Central memory CD8-positive, alpha-beta T cell (primary cell): Measurements from ENCODE around the gene TLK2.
"Not testable (repeated sequence)": the region's sequence is repeated elsewhere in the genome, so short reads cannot be mapped to it uniquely, and the experiment has no call there.

Experiments used
- ATAC-seq: fragments of 150-1000 bp; cut with Tn5 transposase; replicated peaks from 2 replicates; pipeline ENCODE4 v1.10.0; 2022; ENCODE audit warnings: mild to moderate bottlenecking, moderate FRiP score, moderate number of reproducible peaks; ENCODE audit not compliant: poor library complexity, severe bottlenecking; ENCODE audit errors: extremely low read depth
- DNase-seq, 2 donors: peaks; one replicate each; pipeline ENCODE4 v3.0.0; 2021; ENCODE audit warnings: low spot score in 2 of 2
- H3K27ac Mint-ChIP-seq: one replicate; pipeline ENCODE4 v1.8.0; 2022; ENCODE audit warnings: low read depth, mild to moderate bottlenecking, moderate library complexity, mixed read lengths
- H3K27me3 Mint-ChIP-seq: one replicate; pipeline ENCODE4 v1.8.0; 2022; ENCODE audit warnings: mixed read lengths
- H3K36me3 Mint-ChIP-seq: one replicate; pipeline ENCODE4 v1.8.0; 2022; ENCODE audit warnings: mild to moderate bottlenecking, moderate library complexity, mixed read lengths; ENCODE audit not compliant: insufficient read depth
- H3K4me1 Mint-ChIP-seq: one replicate; pipeline ENCODE4 v1.8.0; 2022; ENCODE audit warnings: mixed read lengths
- H3K4me3 Mint-ChIP-seq: one replicate; pipeline ENCODE4 v1.8.0; 2022; ENCODE audit warnings: mild to moderate bottlenecking, moderate library complexity, mixed read lengths
- H3K9me3 Mint-ChIP-seq: one replicate; pipeline ENCODE4 v1.8.0; 2022; ENCODE audit warnings: mixed read lengths

The TLK2 gene

GRCh38 chr17:62597920-62598319 is 119.3 kb downstream of the TLK2 start:
- Mint-ChIP-seq H3K27me3 (no peaks in the 10 kb centered on the region), H3K4me3 (no peak overlapping the region), H3K9me3 (no peaks in the 10 kb centered on the region), H3K27ac (no peak overlapping the region), H3K36me3 (peaks cover 41% of the 10 kb centered on the region), H3K4me1 (peaks cover 5% of the 10 kb centered on the region)
- no peak for ATAC-seq
- no peak for DNase-seq

GRCh38 chr17:62599964-62600657 is 121.5 kb downstream of the TLK2 start:
- Mint-ChIP-seq H3K27ac (peak overlapping the region; percentile 13), H3K27me3 (no peaks in the 10 kb centered on the region), H3K4me1 (peaks cover 5% of the 10 kb centered on the region), H3K4me3 (no peak overlapping the region), H3K9me3 (no peaks in the 10 kb centered on the region), H3K36me3 (peaks cover 45% of the 10 kb centered on the region)
- ATAC-seq, result no peak
- DNase-seq, result no peak

- ATAC-seq (no peak), DNase-seq (no peak)
- Mint-ChIP-seq H3K4me1 (peaks cover 5% of the 10 kb centered on the region), H3K4me3 (no peak overlapping the region), H3K27me3 (no peaks in the 10 kb centered on the region), H3K9me3 (no peaks in the 10 kb centered on the region), H3K36me3 (peaks cover 48% of the 10 kb centered on the region), H3K27ac (no peak overlapping the region)
These were observed 122.2 kb downstream of the TLK2 start for GRCh38 chr17:62600805-62601204.

GRCh38 chr17:62601471-62601870 is 122.8 kb downstream of the TLK2 start:
- Mint-ChIP-seq H3K36me3 (peaks cover 53% of the 10 kb centered on the region), H3K4me3 (no peak overlapping the region), H3K9me3 (no peaks in the 10 kb centered on the region), H3K4me1 (peaks cover 5% of the 10 kb centered on the region), H3K27ac (no peak overlapping the region), H3K27me3 (no peaks in the 10 kb centered on the region)
- DNase-seq (no peak), ATAC-seq (no peak)

GRCh38 chr17:62603783-62604182 is 125.2 kb downstream of the TLK2 start:
- H3K27me3 Mint-ChIP-seq, DNase-seq, H3K9me3 Mint-ChIP-seq, H3K27ac Mint-ChIP-seq, ATAC-seq, H3K4me3 Mint-ChIP-seq, H3K4me1 Mint-ChIP-seq: not testable (repeated sequence)
- H3K36me3 Mint-ChIP-seq, result peaks cover 62% of the 10 kb centered on the region

- no peaks in the 10 kb centered on the region for H3K27me3 Mint-ChIP-seq
- H3K27ac Mint-ChIP-seq, result no peak overlapping the region
- no peak overlapping the region for H3K4me3 Mint-ChIP-seq
- peaks cover 7% of the 10 kb centered on the region for H3K4me1 Mint-ChIP-seq
- H3K9me3 Mint-ChIP-seq, result no peaks in the 10 kb centered on the region
- no peak for ATAC-seq
- no peak for DNase-seq
- H3K36me3 Mint-ChIP-seq, result peaks cover 62% of the 10 kb centered on the region
These were observed 127.0 kb downstream of the TLK2 start for GRCh38 chr17:62605588-62605987.

- DNase-seq (no peak), ATAC-seq (peak; percentile 85)
- Mint-ChIP-seq H3K27me3 (no peaks in the 10 kb centered on the region), H3K4me1 (peaks cover 13% of the 10 kb centered on the region), H3K4me3 (no peak overlapping the region), H3K36me3 (peaks cover 50% of the 10 kb centered on the region), H3K27ac (peak overlapping the region; percentile 17), H3K9me3 (no peaks in the 10 kb centered on the region)
These were observed 132.7 kb downstream of the TLK2 start for GRCh38 chr17:62611292-62611691.

- no peaks in the 10 kb centered on the region for H3K9me3 Mint-ChIP-seq
- ATAC-seq (peak; percentile 47), DNase-seq (no peak)
- no peaks in the 10 kb centered on the region for H3K27me3 Mint-ChIP-seq
- peaks cover 13% of the 10 kb centered on the region for H3K4me1 Mint-ChIP-seq
- peak overlapping the region; percentile 20 for H3K4me3 Mint-ChIP-seq
- H3K27ac Mint-ChIP-seq, result peak overlapping the region; percentile 17
- peaks cover 46% of the 10 kb centered on the region for H3K36me3 Mint-ChIP-seq
These were observed 133.1 kb downstream of the TLK2 start for GRCh38 chr17:62611728-62612127.

- not testable (repeated sequence) for H3K9me3 Mint-ChIP-seq
These were observed 133.7 kb downstream of the TLK2 start for GRCh38 chr17:62612289-62612688.

GRCh38 chr17:62613095-62613494 is 134.5 kb downstream of the TLK2 start:
- not testable (repeated sequence) for DNase-seq, H3K27me3 Mint-ChIP-seq, ATAC-seq, H3K4me3 Mint-ChIP-seq, H3K9me3 Mint-ChIP-seq, H3K27ac Mint-ChIP-seq
- peaks cover 39% of the 10 kb centered on the region for H3K36me3 Mint-ChIP-seq
- peaks cover 13% of the 10 kb centered on the region for H3K4me1 Mint-ChIP-seq

More at GRCh38 chr17:62612289-62612688, 133.7 kb downstream of the TLK2 start:
- H3K36me3 Mint-ChIP-seq, result peaks cover 43% of the 10 kb centered on the region
- not testable (repeated sequence) for ATAC-seq, H3K27me3 Mint-ChIP-seq, DNase-seq
- peaks cover 13% of the 10 kb centered on the region for H3K4me1 Mint-ChIP-seq
- H3K27ac Mint-ChIP-seq, result peak overlapping the region; percentile 17
- peak overlapping the region; percentile 20 for H3K4me3 Mint-ChIP-seq

- peaks cover 13% of the 10 kb centered on the region for H3K4me1 Mint-ChIP-seq
- no peaks in the 10 kb centered on the region for H3K27me3 Mint-ChIP-seq
- peak overlapping the region; percentile 51 for H3K27ac Mint-ChIP-seq
- peaks cover 36% of the 10 kb centered on the region for H3K36me3 Mint-ChIP-seq
- H3K4me3 Mint-ChIP-seq, result no peak overlapping the region
- H3K9me3 Mint-ChIP-seq, result no peaks in the 10 kb centered on the region
- DNase-seq (no peak), ATAC-seq (no peak)
These were observed 135.5 kb downstream of the TLK2 start for GRCh38 chr17:62614142-62614541.

- Mint-ChIP-seq H3K4me3 (no peak overlapping the region), H3K27ac (no peak overlapping the region), H3K9me3 (no peaks in the 10 kb centered on the region), H3K4me1 (peaks cover 7% of the 10 kb centered on the region), H3K36me3 (peaks cover 30% of the 10 kb centered on the region), H3K27me3 (no peaks in the 10 kb centered on the region)
- DNase-seq (no peak), ATAC-seq (no peak)
These were observed 136.9 kb downstream of the TLK2 start for GRCh38 chr17:62615503-62615902.

GRCh38 chr17:62616993-62617893 is 138.6 kb downstream of the TLK2 start:
- Mint-ChIP-seq H3K4me1 (peaks cover 5% of the 10 kb centered on the region), H3K4me3 (no peak overlapping the region), H3K9me3 (no peaks in the 10 kb centered on the region), H3K36me3 (peaks cover 29% of the 10 kb centered on the region), H3K27me3 (no peaks in the 10 kb centered on the region), H3K27ac (no peak overlapping the region)
- DNase-seq (no peak), ATAC-seq (no peak)
